Dermis blood vessel endothelial cell (primary cell): ENCODE data around the gene FBP2. TPM values are rescaled to one million over a fixed set of nuclear protein-coding genes. Genes with fewer than 3 reads are reported as not detected.
"Not testable (repeated sequence)": the region's sequence is repeated elsewhere in the genome, so short reads cannot be mapped to it uniquely, and the experiment has no call there.

ENCODE experiments used
- DNase-seq: peaks from one replicate; pipeline ENCODE4 v3.0.0; 2010
- total RNA-seq: library from RNA; depleted of rRNA; stranded (reverse); fragments of >200 nt; gene quantifications from 2 replicates; pipeline ENCODE4 v1.2.3, GENCODE V29; 2014

The FBP2 gene
- total RNA-seq, 1 donor from 2014 or later = not detected

DNA sequence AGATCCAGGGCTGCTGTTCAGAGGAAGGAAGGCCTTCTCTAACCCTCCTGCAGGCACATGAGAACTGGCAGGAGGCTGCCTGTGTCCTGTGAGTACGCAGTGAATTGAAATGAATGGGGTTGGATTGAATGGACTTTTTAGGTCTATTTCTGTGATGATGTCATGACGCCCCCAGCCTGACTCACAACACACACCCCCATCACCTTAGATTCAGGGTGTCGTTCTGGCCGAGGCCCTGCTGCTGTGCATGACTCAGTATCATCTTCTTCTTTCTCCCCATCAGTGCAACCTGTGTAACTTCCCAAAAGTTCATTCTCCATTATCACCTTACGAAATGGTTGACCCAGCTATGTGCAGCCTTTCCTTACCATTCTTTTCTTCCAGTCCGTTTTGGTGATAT lies 33.4 kb downstream of the FBP2 start:
- no peak for DNase-seq

- DNase-seq = no peak
Observed at GRCh38 chr9:94557376-94557775, 36.2 kb downstream of the FBP2 start.

DNA sequence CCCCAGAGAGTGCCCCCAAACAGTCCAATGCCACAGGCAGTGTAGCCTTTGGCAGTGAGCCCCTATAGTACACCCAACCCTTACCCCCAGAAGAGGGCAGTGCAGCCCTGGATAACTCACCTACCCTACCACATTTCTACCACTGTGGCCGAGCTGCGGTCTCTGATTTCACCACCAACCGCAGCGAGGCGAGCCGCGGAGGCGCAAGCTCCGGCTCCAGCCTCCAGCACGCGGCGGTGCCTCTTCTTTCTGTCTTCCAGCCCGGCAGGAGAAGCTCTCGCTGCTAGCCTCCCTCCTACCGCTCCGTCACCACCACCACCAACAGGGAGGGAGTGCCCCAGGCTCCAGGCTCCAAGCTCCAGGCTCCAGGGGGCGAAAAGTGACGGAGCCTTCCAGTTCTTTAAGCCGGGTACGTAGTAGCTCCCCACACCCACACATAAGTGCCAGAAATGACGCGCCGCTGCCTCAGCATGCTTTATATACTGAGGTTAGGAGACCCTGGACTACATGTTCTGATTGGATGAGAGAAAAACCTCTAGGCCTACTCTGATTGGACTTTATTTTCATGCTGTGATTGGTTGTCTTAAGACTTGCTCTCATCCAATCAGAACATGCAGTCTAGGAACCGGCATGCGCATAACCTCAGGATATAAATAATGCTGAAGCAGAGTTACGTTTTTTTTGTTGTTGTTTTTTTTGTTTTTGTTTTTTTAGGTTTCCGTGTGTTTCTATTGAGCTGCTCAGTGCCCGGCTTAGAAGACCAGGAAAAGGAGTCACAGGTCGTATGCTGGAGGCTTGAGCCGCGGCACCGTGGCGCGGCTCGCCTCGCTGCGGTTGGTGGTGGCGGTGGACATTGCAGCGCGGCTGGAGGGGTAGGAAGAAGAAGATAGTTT lies 38.9 kb downstream of the FBP2 start, which contains the start of gene PCAT7:
Gene PCAT7, plus strand, starts transcription at position 645 of the 893 bp plus-strand sequence.
- peak; percentile 38 for DNase-seq

GRCh38 chr9:94554078-94554438 lies 39.6 kb downstream of the FBP2 start:
- no peak for DNase-seq

GRCh38 chr9:94553029-94553938 lies 40.3 kb downstream of the FBP2 start:
- no peak for DNase-seq

DNA sequence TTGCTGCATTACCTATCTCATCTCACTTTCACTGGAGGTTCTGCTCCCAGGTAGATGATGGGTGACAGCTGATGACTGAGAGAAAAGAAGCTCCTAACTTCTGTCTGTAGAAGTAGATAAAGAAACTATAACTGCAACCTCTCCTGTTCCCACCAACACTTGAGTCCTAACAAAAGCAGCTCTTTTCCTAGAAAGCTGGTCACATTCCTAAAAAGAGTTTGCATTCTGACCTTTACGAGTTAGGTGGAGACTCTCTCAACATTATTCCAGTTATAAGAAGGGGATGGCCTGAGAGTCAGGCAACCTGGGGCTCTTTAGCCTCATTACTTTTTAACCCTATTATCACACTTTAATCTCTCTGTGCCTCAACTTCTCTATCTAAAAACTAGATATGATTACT lies 47.7 kb downstream of the FBP2 start:
- DNase-seq = no peak

GRCh38 chr9:94544335-94544734 lies 49.3 kb downstream of the FBP2 start:
- DNase-seq = not testable (repeated sequence)

DNA sequence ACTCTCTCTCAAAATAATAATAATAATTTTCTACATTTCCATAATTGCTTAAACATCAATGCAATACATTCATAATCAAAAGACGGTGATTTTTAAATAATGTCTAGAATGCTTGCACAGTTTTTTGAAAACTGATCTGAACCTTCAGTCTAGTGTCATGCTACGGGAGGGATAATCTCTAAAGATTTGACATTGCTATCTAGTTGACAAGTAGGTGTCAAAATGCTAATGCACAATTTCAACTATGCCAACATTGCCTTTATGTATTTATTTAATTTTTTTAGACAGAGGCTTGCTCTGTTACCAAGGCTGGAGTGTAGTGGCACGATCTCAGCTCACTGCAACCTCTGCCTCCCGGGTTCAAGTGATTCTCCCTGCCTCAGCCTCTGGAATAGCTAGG lies 54.7 kb downstream of the FBP2 start:
- no peak for DNase-seq

GRCh38 chr9:94534901-94535300 lies 58.7 kb downstream of the FBP2 start:
- DNase-seq = no peak

DNA sequence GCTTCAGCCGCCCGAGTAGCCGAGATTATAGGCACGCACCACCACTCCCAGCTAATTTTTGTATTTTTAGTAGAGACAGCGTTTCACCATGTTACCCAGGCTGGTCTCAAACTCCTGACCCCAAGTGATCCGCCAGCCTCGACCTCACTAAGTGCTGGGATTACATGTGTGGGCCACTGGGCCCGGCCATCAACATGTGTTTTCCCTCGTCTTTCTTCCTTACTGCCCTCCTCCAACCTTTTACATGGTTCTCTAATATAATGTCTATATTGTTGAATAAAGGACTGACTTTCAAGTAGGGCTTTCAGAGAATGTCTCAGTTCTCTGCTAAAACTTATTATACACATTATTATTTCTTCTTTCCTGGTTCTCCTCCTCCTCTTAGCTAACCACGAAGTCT lies 60.0 kb downstream of the FBP2 start:
- DNase-seq = no peak

DNA sequence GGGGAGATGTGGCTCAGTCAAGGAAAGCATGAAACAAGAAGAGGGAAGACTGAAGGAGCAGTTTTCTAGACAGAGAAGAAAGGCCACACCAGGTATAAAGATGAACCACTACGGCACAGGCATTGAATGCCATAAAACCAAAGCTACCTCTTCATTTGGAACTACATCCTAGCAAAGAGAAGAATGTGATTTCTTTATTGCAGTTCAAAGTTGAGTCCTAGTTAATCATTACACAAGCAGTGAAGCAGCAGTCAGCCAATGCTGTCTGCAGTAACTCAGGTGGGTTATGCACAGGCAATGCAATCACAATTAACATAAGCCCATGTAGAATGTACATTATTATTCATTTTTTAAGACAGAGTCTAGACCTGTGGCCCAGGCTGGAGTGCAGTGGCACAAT lies 60.5 kb downstream of the FBP2 start:
- no peak for DNase-seq

DNA sequence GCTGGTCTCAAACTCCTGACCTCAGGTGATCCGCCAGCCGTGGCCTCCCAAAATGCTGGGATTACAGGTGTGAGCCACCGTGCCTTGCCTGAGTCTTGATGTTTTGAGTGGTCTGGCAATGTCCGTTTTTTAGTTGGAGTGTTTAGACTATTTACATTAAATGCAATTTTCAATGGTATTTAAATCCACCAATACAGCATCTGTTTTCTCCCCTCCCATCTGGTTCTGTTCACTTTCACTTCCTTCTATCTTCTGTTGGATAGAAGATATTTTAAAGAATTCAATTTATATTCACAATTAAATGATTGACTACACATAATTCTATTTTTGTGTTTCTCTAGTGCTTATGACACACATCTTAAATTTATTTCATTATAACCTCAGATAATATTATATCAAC lies 64.7 kb downstream of the FBP2 start:
- DNase-seq = no peak

- DNase-seq = no peak
Observed at GRCh38 chr9:94526951-94527350, 66.7 kb downstream of the FBP2 start.

DNA sequence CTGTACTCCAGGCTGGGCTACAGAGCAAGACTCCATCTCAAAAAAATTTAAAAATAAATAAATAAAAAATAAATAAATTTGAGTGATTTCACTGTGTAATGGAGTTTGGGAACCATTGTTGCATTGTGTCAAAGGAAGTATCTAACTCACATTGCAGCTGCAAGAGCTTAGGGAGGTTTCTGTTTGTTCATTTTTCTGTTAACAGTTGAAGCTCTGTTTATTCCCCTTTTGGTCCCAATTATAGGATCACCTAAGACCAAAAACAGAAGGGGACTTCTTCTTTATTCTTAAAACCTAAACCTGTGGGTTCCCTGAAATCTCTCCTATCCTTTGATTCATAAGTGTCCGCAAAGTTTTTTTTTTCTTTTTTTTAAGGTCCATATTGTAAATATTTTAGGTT lies 67.4 kb downstream of the FBP2 start:
- no peak for DNase-seq

- DNase-seq = no peak
Observed at GRCh38 chr9:94525396-94526035, 68.1 kb downstream of the FBP2 start.

DNA sequence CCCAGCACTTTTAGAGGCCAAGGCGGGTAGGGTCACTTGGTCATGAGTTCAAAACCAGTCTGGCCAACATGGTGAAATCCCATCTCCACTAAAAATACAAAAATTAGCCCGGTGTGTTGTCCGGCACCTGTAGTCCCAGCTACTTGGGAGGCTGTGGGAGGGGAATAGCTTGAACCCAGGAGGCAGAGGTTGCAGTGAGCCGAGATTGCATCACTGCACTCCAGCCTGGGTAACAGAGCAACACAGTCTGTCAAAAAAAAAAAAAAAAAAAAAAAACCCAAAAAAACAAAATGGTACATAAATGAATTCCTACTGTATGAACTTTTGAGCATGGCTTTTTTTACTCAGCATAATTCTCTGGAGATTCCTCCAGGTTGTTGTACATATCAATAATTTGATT lies 76.4 kb downstream of the FBP2 start:
- no peak for DNase-seq

DNA sequence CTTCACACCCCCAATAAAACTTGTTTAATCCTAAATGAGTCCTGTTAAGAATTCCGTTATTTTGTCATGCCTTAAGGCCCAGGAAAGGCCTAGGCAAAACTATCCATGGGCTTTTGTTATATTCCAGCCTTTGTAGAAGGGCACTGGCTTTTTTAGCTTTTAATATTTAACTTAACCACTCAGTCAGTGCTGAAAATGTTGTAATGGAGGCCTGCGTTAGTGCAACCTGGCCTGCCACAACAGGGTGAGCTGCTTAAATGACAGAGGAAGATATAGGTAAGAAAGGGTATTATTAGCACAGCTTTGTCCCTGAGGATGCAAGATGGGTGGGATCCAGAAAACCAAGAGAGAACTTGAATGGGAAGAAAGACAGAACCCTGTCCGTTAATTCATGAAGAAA lies 78.9 kb downstream of the FBP2 start:
- no peak for DNase-seq

DNA sequence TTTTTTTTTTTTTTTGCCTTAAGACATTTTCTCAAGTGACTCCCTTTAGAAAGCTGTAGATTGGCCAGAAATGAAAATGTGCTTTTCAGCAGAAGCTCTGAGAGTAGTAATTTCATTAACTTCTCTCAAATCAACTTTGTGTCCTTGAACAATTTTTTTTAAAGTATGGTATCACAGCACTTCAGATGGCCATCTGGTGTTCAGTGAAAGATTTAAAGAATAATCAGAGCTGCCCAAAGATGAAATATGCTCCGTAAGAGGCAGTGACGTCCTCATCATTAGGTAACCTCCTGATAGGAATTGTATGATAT lies 81.7 kb downstream of the FBP2 start:
- no peak for DNase-seq

- DNase-seq = no peak
Observed at GRCh38 chr9:94511134-94511954, 82.3 kb downstream of the FBP2 start.
